Activated CD8-positive, alpha-beta memory T cell treated with anti-CD3 and anti-CD28 coated beads, Interleukin-2, amount 10 ng/mL, durations not matched to agents 7 days and 5 days (primary cell): Measurements from ENCODE around the gene SPEM1. TPM values are rescaled to one million over a fixed set of nuclear protein-coding genes. Genes with fewer than 3 reads are reported as not detected.
"Not testable (repeated sequence)": the region's sequence is repeated elsewhere in the genome, so short reads cannot be mapped to it uniquely, and the experiment has no call there.

ENCODE experiments used
- ATAC-seq: fragments of 150-1000 bp; cut with Tn5 transposase; one replicate; pipeline ENCODE4 v1.10.0; 2021; ENCODE audit warnings: moderate library complexity
- CTCF ChIA-PET: fragments of 350-600 bp; sonication (Branson Sonifier 250); formaldehyde crosslinking; loops from one replicate; lab custom pipeline; 2021; ENCODE audit warnings: antibody characterized with exemption; lab: Charles Lee
- DNase-seq: peaks from one replicate; pipeline ENCODE4 v3.0.0-alpha.2; 2020
- H3K27ac Mint-ChIP-seq: one replicate; pipeline ENCODE4 v1.8.0; 2021; ENCODE audit warnings: mild to moderate bottlenecking, mixed read lengths
- H3K27me3 Mint-ChIP-seq: one replicate; pipeline ENCODE4 v1.8.0; 2021; ENCODE audit warnings: mixed read lengths
- H3K36me3 Mint-ChIP-seq: one replicate; pipeline ENCODE4 v1.8.0; 2021; ENCODE audit warnings: mild to moderate bottlenecking, mixed read lengths
- H3K4me1 Mint-ChIP-seq: one replicate; pipeline ENCODE4 v1.8.0; 2021; ENCODE audit warnings: mixed read lengths
- H3K4me3 Mint-ChIP-seq: one replicate; pipeline ENCODE4 v1.8.0; 2021; ENCODE audit warnings: mild to moderate bottlenecking, moderate library complexity, mixed read lengths
- H3K9me3 Mint-ChIP-seq: one replicate; pipeline ENCODE4 v1.8.0; 2022; ENCODE audit warnings: low read depth, mixed read lengths
- total RNA-seq, 2 experiments: library from RNA; stranded (reverse); gene quantifications; one replicate each; pipeline ENCODE4 v1.2.3, GENCODE V29; 2021

The SPEM1 gene
- total RNA-seq, 2 experiments from 2014 or later, result not detected

DNA sequence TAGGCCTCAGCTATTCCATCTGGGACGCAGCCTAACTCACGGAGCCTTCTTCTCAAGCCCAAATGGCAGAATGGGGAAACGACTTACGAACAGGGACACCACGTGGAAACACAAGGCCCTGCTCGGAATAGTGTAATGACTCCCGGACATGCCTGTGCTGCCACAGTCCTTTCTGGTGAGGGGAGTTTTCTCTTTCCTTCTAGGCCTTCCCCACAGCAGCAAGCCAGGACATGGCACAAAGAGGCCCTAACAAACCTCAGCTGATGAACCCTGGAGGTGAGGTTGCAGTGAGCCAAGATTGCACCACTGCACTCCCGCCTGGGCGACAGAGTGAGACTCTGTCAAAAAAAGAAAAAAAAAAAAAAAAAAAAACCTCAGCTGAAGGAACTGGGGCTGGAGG lies 44.0 kb downstream of the SPEM1 start:
- Mint-ChIP-seq H3K27me3 (no peaks in the 10 kb centered on the region), H3K4me1 (peaks cover 4% of the 10 kb centered on the region), H3K9me3 (no peaks in the 10 kb centered on the region), H3K27ac (no peak overlapping the region), H3K36me3 (peaks cover 7% of the 10 kb centered on the region), H3K4me3 (no peak overlapping the region)
- CTCF ChIA-PET, result interaction anchor here (0.7 kb wide), 1 partner anchor 856 kb away, joined by 3 read pairs; no protein-coding TSS in a partner anchor
- ATAC-seq (no peak), DNase-seq (no peak)

DNA sequence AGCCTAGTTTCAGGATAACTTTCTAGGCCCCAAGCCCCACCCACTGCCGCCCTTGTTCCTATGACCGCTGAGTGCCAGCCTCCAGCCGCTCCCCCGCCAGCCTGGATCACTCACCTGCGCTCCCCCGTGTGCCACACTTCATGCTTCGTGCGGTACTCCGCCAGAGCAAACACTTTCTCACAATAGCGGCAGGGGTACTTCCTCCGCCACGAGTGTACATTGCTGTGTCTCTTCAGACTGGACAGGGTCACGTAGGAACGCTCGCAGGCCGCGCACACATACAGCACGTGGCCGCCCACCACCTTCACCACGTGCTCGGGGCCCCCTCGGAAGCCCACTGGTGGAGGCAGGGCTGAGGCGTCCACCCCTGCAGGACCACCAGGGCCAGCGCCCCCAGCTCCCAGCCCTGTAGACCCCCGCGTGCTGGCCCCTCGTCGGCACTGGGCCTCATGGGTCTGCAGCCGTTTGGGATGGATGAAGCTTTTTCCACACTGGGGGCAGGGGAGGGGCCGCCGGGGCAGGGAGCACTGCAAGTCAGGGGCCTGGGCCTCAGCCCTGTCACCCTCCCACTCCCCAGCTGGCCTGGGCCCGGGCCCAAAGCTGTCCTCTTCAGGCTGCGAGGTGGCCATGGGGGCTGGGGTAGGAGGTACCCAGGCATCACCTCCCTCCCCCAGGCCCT lies 45.6 kb downstream of the SPEM1 start:
- Mint-ChIP-seq H3K27ac (no peak overlapping the region), H3K4me3 (no peak overlapping the region), H3K36me3 (peaks cover 7% of the 10 kb centered on the region), H3K27me3 (no peaks in the 10 kb centered on the region), H3K9me3 (no peaks in the 10 kb centered on the region), H3K4me1 (peaks cover 2% of the 10 kb centered on the region)
- ATAC-seq (no peak), DNase-seq (no peak)
- CTCF ChIA-PET, result interaction anchor here (1.1 kb wide), 1 partner anchor 49 kb away, joined by 3 read pairs; no protein-coding TSS in a partner anchor

GRCh38 chr17:7466318-7466638 lies 46.2 kb downstream of the SPEM1 start:
- Mint-ChIP-seq H3K27ac (no peak overlapping the region), H3K27me3 (no peaks in the 10 kb centered on the region), H3K4me3 (no peak overlapping the region), H3K4me1 (peaks cover 2% of the 10 kb centered on the region), H3K36me3 (peaks cover 5% of the 10 kb centered on the region), H3K9me3 (no peaks in the 10 kb centered on the region)
- CTCF ChIA-PET, result interaction anchor here (1.0 to 1.3 kb wide), 3 partner anchors 9 to 48 kb away, joined by 3 to 4 read pairs (median 4); no protein-coding TSS in a partner anchor
- ATAC-seq (no peak), DNase-seq (no peak)

- Mint-ChIP-seq H3K27ac (peak overlapping the region; percentile 49), H3K27me3 (no peaks in the 10 kb centered on the region), H3K4me3 (no peak overlapping the region), H3K4me1 (peaks cover 7% of the 10 kb centered on the region), H3K9me3 (no peaks in the 10 kb centered on the region), H3K36me3 (peaks cover 2% of the 10 kb centered on the region)
- ATAC-seq, result no peak
- DNase-seq, result no peak
- CTCF ChIA-PET, result interaction anchor here (1.0 to 1.3 kb wide), 3 partner anchors 10 to 48 kb away, joined by 3 to 4 read pairs (median 4); no protein-coding TSS in a partner anchor
Measured at GRCh38 chr17:7466639-7467341, 46.7 kb downstream of the SPEM1 start.

DNA sequence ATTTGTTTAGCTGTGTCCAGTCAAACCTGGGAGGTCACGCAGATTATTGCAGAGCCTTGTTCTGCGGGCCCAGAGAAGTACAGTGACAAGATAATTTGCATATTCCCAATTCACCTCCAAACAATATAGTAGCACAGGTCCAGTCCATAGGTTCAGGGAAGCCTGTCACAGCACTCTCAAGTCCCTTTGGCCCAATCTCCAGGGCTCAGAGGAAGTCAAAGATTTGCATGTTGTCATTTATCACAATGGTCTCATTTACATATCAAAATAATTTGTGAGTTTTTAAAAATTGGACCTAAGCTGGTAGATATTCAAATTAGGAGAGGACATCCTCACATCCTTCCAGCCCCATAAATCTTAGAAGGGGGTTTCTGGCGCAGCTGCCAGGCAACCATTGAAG lies 47.4 kb downstream of the SPEM1 start:
- CTCF ChIA-PET, result interaction anchor here (1.0 to 1.5 kb wide), 3 partner anchors 11 to 112 kb away, joined by 3 to 4 read pairs (median 3); no protein-coding TSS in a partner anchor
- DNase-seq (no peak), ATAC-seq (no peak)
- no peaks in the 10 kb centered on the region for H3K27me3 Mint-ChIP-seq
- H3K27ac Mint-ChIP-seq, result no peak overlapping the region
- H3K4me3 Mint-ChIP-seq, result no peak overlapping the region
- H3K9me3 Mint-ChIP-seq, result no peaks in the 10 kb centered on the region
- peaks cover 10% of the 10 kb centered on the region for H3K4me1 Mint-ChIP-seq
- peaks cover 2% of the 10 kb centered on the region for H3K36me3 Mint-ChIP-seq

GRCh38 chr17:7468290-7468689 lies 48.2 kb downstream of the SPEM1 start:
- Mint-ChIP-seq H3K27ac (no peak overlapping the region), H3K4me3 (no peak overlapping the region), H3K36me3 (peaks cover 2% of the 10 kb centered on the region), H3K4me1 (peaks cover 10% of the 10 kb centered on the region), H3K27me3 (no peaks in the 10 kb centered on the region), H3K9me3 (no peaks in the 10 kb centered on the region)
- CTCF ChIA-PET, result interaction anchor here (1.0 to 1.5 kb wide), 2 partner anchors 31 to 113 kb away, joined by 3 read pairs; no protein-coding TSS in a partner anchor
- no peak for DNase-seq
- ATAC-seq, result no peak

- Mint-ChIP-seq H3K27ac (no peak overlapping the region), H3K9me3 (no peaks in the 10 kb centered on the region), H3K4me1 (peaks cover 10% of the 10 kb centered on the region), H3K27me3 (no peaks in the 10 kb centered on the region), H3K36me3 (peaks cover 2% of the 10 kb centered on the region), H3K4me3 (no peak overlapping the region)
- CTCF ChIA-PET, result interaction anchor here (1.5 kb wide), 1 partner anchor 32 kb away, joined by 3 read pairs; no protein-coding TSS in a partner anchor
- DNase-seq (no peak), ATAC-seq (no peak)
Measured at GRCh38 chr17:7468804-7469389, 48.8 kb downstream of the SPEM1 start.

- CTCF ChIA-PET, result interaction anchor here (1.6 kb wide), 1 partner anchor 33 kb away, joined by 4 read pairs; no protein-coding TSS in a partner anchor
- not testable (repeated sequence) for ATAC-seq
Measured at GRCh38 chr17:7469843-7470242, 49.7 kb downstream of the SPEM1 start.

GRCh38 chr17:7470457-7470973 lies 50.4 kb downstream of the SPEM1 start:
- not testable (repeated sequence) for ATAC-seq, H3K9me3 Mint-ChIP-seq, H3K27me3 Mint-ChIP-seq, H3K27ac Mint-ChIP-seq, H3K4me3 Mint-ChIP-seq, H3K36me3 Mint-ChIP-seq, DNase-seq
- CTCF ChIA-PET, result interaction anchor here (1.0 to 1.6 kb wide), 2 partner anchors 9 to 34 kb away, joined by 4 to 5 read pairs; partner anchors contain the start of gene ZBTB4
- H3K4me1 Mint-ChIP-seq, result peaks cover 10% of the 10 kb centered on the region

More at GRCh38 chr17:7469843-7470242, 49.7 kb downstream of the SPEM1 start:
- not testable (repeated sequence) for DNase-seq, H3K4me3 Mint-ChIP-seq, H3K27me3 Mint-ChIP-seq, H3K9me3 Mint-ChIP-seq, H3K27ac Mint-ChIP-seq, H3K36me3 Mint-ChIP-seq
- H3K4me1 Mint-ChIP-seq, result peaks cover 10% of the 10 kb centered on the region

Other genes starting within 250 kb of the SPEM1 start
- gene ASGR1, start 241.0 kb upstream of the SPEM1 start, total RNA-seq, result under 1 TPM; 0.35 to 0.38 TPM
- gene DLG4, start 200.5 kb upstream of the SPEM1 start, total RNA-seq, result 1 to 10 TPM; 4.9 to 5.3 TPM
- 100 to 1,000 TPM; 411 to 423 TPM for gene ACADVL, start 200.4 kb upstream of the SPEM1 start, total RNA-seq
- gene DVL2, start 185.8 kb upstream of the SPEM1 start, total RNA-seq, result 10 to 100 TPM; 52.7 to 62.0 TPM
- gene PHF23, start 180.9 kb upstream of the SPEM1 start, total RNA-seq, result 10 to 100 TPM; 42.1 to 53.2 TPM
- gene GABARAP, start 177.9 kb upstream of the SPEM1 start, total RNA-seq, result 100 to 1,000 TPM; 207 to 231 TPM
- gene CTDNEP1, start 168.6 kb upstream of the SPEM1 start, total RNA-seq, result 100 to 1,000 TPM; 162 to 192 TPM
- 10 to 100 TPM; 56.5 to 70.4 TPM for gene ELP5, start 168.1 kb upstream of the SPEM1 start, total RNA-seq
- gene CLDN7, start 157.8 kb upstream of the SPEM1 start, total RNA-seq, result 1 to 10 TPM in 1 of 2 experiments, under 1 TPM in 1; 0.66 to 1.9 TPM
- not detected for gene SLC2A4, start 138.6 kb upstream of the SPEM1 start, total RNA-seq
- gene YBX2, start 125.7 kb upstream of the SPEM1 start, total RNA-seq, result 1 to 10 TPM in 1 of 2 experiments, under 1 TPM in 1; 0.35 to 1.4 TPM
- 100 to 1,000 TPM; 575 to 853 TPM for gene EIF5A, start 112.7 kb upstream of the SPEM1 start, total RNA-seq
- 10 to 100 TPM; 83.7 to 85.1 TPM for gene GPS2, start 105.0 kb upstream of the SPEM1 start, total RNA-seq
- gene NEURL4, start 91.0 kb upstream of the SPEM1 start, total RNA-seq, result 10 to 100 TPM; 43.7 to 44.8 TPM
- 100 to 1,000 TPM; 594 to 712 TPM for gene ACAP1, start 83.8 kb upstream of the SPEM1 start, total RNA-seq
- 1 to 10 TPM; 6.0 to 6.1 TPM for gene KCTD11, start 68.2 kb upstream of the SPEM1 start, total RNA-seq
- gene TMEM95, start 65.2 kb upstream of the SPEM1 start, total RNA-seq, result not detected
- under 1 TPM; 0.54 to 0.61 TPM for gene TNK1, start 39.2 kb upstream of the SPEM1 start, total RNA-seq
- 10 to 100 TPM; 65.5 to 74.2 TPM for gene PLSCR3, start 25.8 kb upstream of the SPEM1 start, total RNA-seq
- 10 to 100 TPM; 47.5 to 56.1 TPM for gene TMEM256, start 16.2 kb upstream of the SPEM1 start, total RNA-seq
- 1 to 10 TPM; 2.0 to 3.5 TPM for gene NLGN2, start 12.5 kb upstream of the SPEM1 start, total RNA-seq
- gene SPEM2, start 5.3 kb downstream of the SPEM1 start, total RNA-seq, result not detected
- not detected for gene SPEM3, start 8.5 kb downstream of the SPEM1 start, total RNA-seq
- gene TMEM102, start 15.1 kb downstream of the SPEM1 start, total RNA-seq, result 10 to 100 TPM; 13.9 to 16.7 TPM
- 1 to 10 TPM; 3.6 to 4.1 TPM for gene FGF11, start 19.2 kb downstream of the SPEM1 start, total RNA-seq
- gene CHRNB1, start 24.7 kb downstream of the SPEM1 start, total RNA-seq, result 10 to 100 TPM; 10.4 to 13.1 TPM
- 10 to 100 TPM; 24.5 to 27.7 TPM for gene ZBTB4, start 59.3 kb downstream of the SPEM1 start, total RNA-seq
- not detected for gene SLC35G6, start 61.1 kb downstream of the SPEM1 start, total RNA-seq
- gene POLR2A, start 64.0 kb downstream of the SPEM1 start, total RNA-seq, result 100 to 1,000 TPM; 198 to 228 TPM
- gene TNFSF12, start 128.7 kb downstream of the SPEM1 start, total RNA-seq, result 10 to 100 TPM; 52.8 to 59.4 TPM
- 1 to 10 TPM; 2.2 to 2.5 TPM for gene TNFSF13, start 138.4 kb downstream of the SPEM1 start, total RNA-seq
- 10 to 100 TPM; 55.7 to 70.9 TPM for gene SENP3, start 141.6 kb downstream of the SPEM1 start, total RNA-seq
- gene CD68, start 159.3 kb downstream of the SPEM1 start, total RNA-seq, result 10 to 100 TPM in 1 of 2 experiments, 1 to 10 TPM in 1; 10.0 to 26.7 TPM
- gene MPDU1, start 163.5 kb downstream of the SPEM1 start, total RNA-seq, result 10 to 100 TPM; 57.6 to 76.9 TPM
- gene SOX15, start 169.8 kb downstream of the SPEM1 start, total RNA-seq, result under 1 TPM; 0.21 to 0.35 TPM
- gene FXR2, start 194.6 kb downstream of the SPEM1 start, total RNA-seq, result 10 to 100 TPM; 30.7 to 40.5 TPM
- gene SAT2, start 207.5 kb downstream of the SPEM1 start, total RNA-seq, result 10 to 100 TPM; 21.5 to 28.0 TPM
- not detected for gene SHBG, start 209.8 kb downstream of the SPEM1 start, total RNA-seq
- under 1 TPM in 1 of 2 experiments, not detected in 1; 0.47 TPM for gene ATP1B2, start 230.6 kb downstream of the SPEM1 start, total RNA-seq